IMR-90 (cell line): ENCODE results near the gene ABO. TPM values are rescaled to one million over a fixed set of nuclear protein-coding genes. Genes with fewer than 3 reads are reported as not detected.

Experiments used
- ATAC-seq: fragments of 200-7000 bp; cut with Tn5 transposase; 2 replicates; pipeline ENCODE4 v1.9.1; 2020; ENCODE audit warnings: low read depth, mild to moderate bottlenecking, moderate library complexity
- BruUV-seq: library from RNA; stranded (reverse); fragments of 400-500 nt; replicated peaks from 2 replicates; lab custom pipeline; 2021; lab: Mats Ljungman, UMichigan
- CTCF ChIA-PET: fragments of 300-600 bp; formaldehyde crosslinking; extraction: SDS; loops from one replicate; lab custom pipeline; 2021; ENCODE audit warnings: antibody characterized with exemption; lab: Yijun Ruan, JAX
- POLR2A ChIA-PET: fragments of 300-600 bp; sonication (Branson Sonifier 250); formaldehyde crosslinking; loops from one replicate; lab custom pipeline; 2022; ENCODE audit warnings: antibody characterized with exemption; ENCODE audit not compliant: unreplicated experiment; lab: Charles Lee
- DNase-seq: peaks from one replicate; pipeline ENCODE4 v3.0.0; 2013
- H2AFZ ChIP-seq: replicated peaks from 2 replicates; pipeline ENCODE3; 2013; ENCODE audit warnings: low read length, mild to moderate bottlenecking; ENCODE audit not compliant: poor library complexity
- H2AK5ac ChIP-seq: 2 replicates; pipeline ENCODE4 v1.6.1; 2013; ENCODE audit warnings: low read depth, low read length, inconsistent platforms
- H2AK9ac ChIP-seq: replicated peaks from 2 replicates; pipeline ENCODE3; 2013; ENCODE audit warnings: mild to moderate bottlenecking, low read depth, low read length, moderate library complexity; ENCODE audit not compliant: poor library complexity
- H2BK120ac ChIP-seq: 2 replicates; pipeline ENCODE4 v1.6.1; 2013; ENCODE audit warnings: low read depth, low read length, inconsistent platforms
- H2BK15ac ChIP-seq: 3 replicates; pipeline ENCODE4 v1.6.1; 2013; ENCODE audit warnings: low read depth, low read length, inconsistent platforms
- H2BK20ac ChIP-seq: 2 replicates; pipeline ENCODE4 v1.6.1; 2013; ENCODE audit warnings: low read depth, mild to moderate bottlenecking, inconsistent platforms, low read length, moderate library complexity
- H2BK5ac ChIP-seq: 2 replicates; pipeline ENCODE4 v1.6.1; 2013; ENCODE audit warnings: mild to moderate bottlenecking, low read depth, low read length, inconsistent platforms; ENCODE audit not compliant: poor library complexity, severe bottlenecking
- H3K14ac ChIP-seq: replicated peaks from 2 replicates; pipeline ENCODE4 v1.6.1; 2013; ENCODE audit warnings: low read depth, low read length, inconsistent platforms
- H3K18ac ChIP-seq: 2 replicates; pipeline ENCODE4 v1.6.1; 2013; ENCODE audit warnings: low read depth, low read length, control low read depth
- H3K23ac ChIP-seq: 2 replicates; pipeline ENCODE4 v1.6.1; 2013; ENCODE audit warnings: low read depth, low read length, inconsistent platforms
- H3K27ac ChIP-seq: 2 replicates; pipeline ENCODE4 v1.5.1; 2013; ENCODE audit warnings: mild to moderate bottlenecking, control low read depth, low read length; ENCODE audit not compliant: insufficient read depth
- H3K27me3 ChIP-seq: 2 replicates; pipeline ENCODE4 v1.6.1; 2013; ENCODE audit warnings: low read length; ENCODE audit not compliant: control insufficient read depth, insufficient read depth
- H3K36me3 ChIP-seq: 2 replicates; pipeline ENCODE4 v1.6.1; 2013; ENCODE audit warnings: low read length, mixed read lengths; ENCODE audit not compliant: control insufficient read depth, insufficient read depth
- H3K4ac ChIP-seq: 2 replicates; pipeline ENCODE4 v1.6.1; 2013; ENCODE audit warnings: low read depth, low read length, inconsistent platforms
- H3K4me1 ChIP-seq: 2 replicates; pipeline ENCODE4 v1.6.1; 2013; ENCODE audit warnings: low read length, mixed read lengths; ENCODE audit not compliant: control insufficient read depth, insufficient read depth
- H3K4me2 ChIP-seq: 2 replicates; pipeline ENCODE4 v1.6.1; 2013; ENCODE audit warnings: low read depth, mild to moderate bottlenecking, control low read depth, low read length, moderate library complexity
- H3K4me3 ChIP-seq: 2 replicates; pipeline ENCODE4 v1.5.1; 2013; ENCODE audit warnings: low read depth, mild to moderate bottlenecking, control low read depth, low read length, moderate library complexity; ENCODE audit not compliant: insufficient read depth
- H3K56ac ChIP-seq: 2 replicates; pipeline ENCODE4 v1.6.1; 2013; ENCODE audit warnings: low read length, inconsistent platforms; ENCODE audit not compliant: insufficient read depth; ENCODE audit errors: extremely low read depth
- H3K79me1 ChIP-seq, 2 experiments: 2 replicates each; pipeline ENCODE4 v1.6.1; 2013; ENCODE audit warnings: low read length in 2 of 2, inconsistent platforms in 1 of 2, low read depth in 1 of 2
- H3K9ac ChIP-seq: 2 replicates; pipeline ENCODE4 v1.6.1; 2013; ENCODE audit warnings: low read depth, low read length, control low read depth
- H3K9me1 ChIP-seq: 2 replicates; pipeline ENCODE4 v1.6.1; 2013; ENCODE audit warnings: low read length, inconsistent platforms; ENCODE audit not compliant: insufficient read depth
- H3K9me3 ChIP-seq: 2 replicates; pipeline ENCODE4 v1.6.1; 2013; ENCODE audit warnings: low read length; ENCODE audit not compliant: control insufficient read depth, insufficient read depth
- H4K20me1 ChIP-seq: 2 replicates; pipeline ENCODE4 v1.6.1; 2013; ENCODE audit warnings: low read length, inconsistent platforms; ENCODE audit not compliant: insufficient read depth
- H4K5ac ChIP-seq: 2 replicates; pipeline ENCODE4 v1.6.1; 2013; ENCODE audit warnings: mild to moderate bottlenecking, low read depth, low read length, control low read depth
- H4K8ac ChIP-seq, 2 experiments: 2 replicates each; pipeline ENCODE4 v1.6.1; 2013; ENCODE audit warnings: low read depth in 2 of 2, low read length in 2 of 2, control low read depth in 1 of 2, inconsistent platforms in 1 of 2
- H4K91ac ChIP-seq: 2 replicates; pipeline ENCODE4 v1.6.1; 2013; ENCODE audit warnings: low read depth, low read length, inconsistent platforms; ENCODE audit not compliant: insufficient read depth
- BHLHE40 ChIP-seq: fragments of 150-350 bp; IDR thresholded peaks from 2 replicates; pipeline ENCODE4 v1.6.1; 2016; ENCODE audit warnings: mild to moderate bottlenecking, low read depth, low read length
- CEBPB ChIP-seq: IDR thresholded peaks from 2 replicates; pipeline ENCODE4 v1.6.1; 2012; ENCODE audit warnings: low read depth, low read length, improper control_type of control experiment
- CHD1 ChIP-seq: IDR thresholded peaks from 2 replicates; pipeline ENCODE4 v1.6.1; 2012; ENCODE audit warnings: low read depth, low read length, improper control_type of control experiment
- FOS ChIP-seq: fragments of 150-350 bp; IDR thresholded peaks from 2 replicates; pipeline ENCODE4 v1.6.1; 2016; ENCODE audit warnings: low read depth, low read length
- MAFK ChIP-seq: IDR thresholded peaks from 2 replicates; pipeline ENCODE4 v1.6.1; 2012; ENCODE audit warnings: low read depth, low read length, improper control_type of control experiment
- MAZ ChIP-seq: IDR thresholded peaks from 2 replicates; pipeline ENCODE4 v1.6.1; 2012; ENCODE audit warnings: low read depth, mild to moderate bottlenecking, low read length, improper control_type of control experiment, moderate library complexity, borderline replicate concordance
- MXI1 ChIP-seq: IDR thresholded peaks from 2 replicates; pipeline ENCODE4 v1.6.1; 2012; ENCODE audit warnings: low read depth, mild to moderate bottlenecking, low read length, moderate library complexity, borderline replicate concordance
- NFE2L2 ChIP-seq: fragments of 150-350 bp; IDR thresholded peaks from 2 replicates; pipeline ENCODE4 v1.6.1; 2016; ENCODE audit warnings: low read depth, mild to moderate bottlenecking, low read length
- POLR2A ChIP-seq: IDR thresholded peaks from 2 replicates; pipeline ENCODE4 v1.6.1; 2012; ENCODE audit warnings: mild to moderate bottlenecking, low read depth, low read length
- RAD21 ChIP-seq: IDR thresholded peaks from 2 replicates; pipeline ENCODE4 v1.6.1; 2012; ENCODE audit warnings: low read length, improper control_type of control experiment
- RCOR1 ChIP-seq: IDR thresholded peaks from 2 replicates; pipeline ENCODE4 v1.6.1; 2012; ENCODE audit warnings: mild to moderate bottlenecking, low read length, improper control_type of control experiment; ENCODE audit not compliant: insufficient replicate concordance
- RFX5 ChIP-seq: IDR thresholded peaks from 2 replicates; pipeline ENCODE4 v1.8.0; 2012; ENCODE audit warnings: low read depth, mild to moderate bottlenecking, low read length, moderate library complexity
- SMC3 ChIP-seq: fragments of 150-350 bp; IDR thresholded peaks from 2 replicates; pipeline ENCODE4 v1.6.1; 2016; ENCODE audit warnings: low read depth, mild to moderate bottlenecking, antibody characterized with exemption, low read length, moderate library complexity
- WGBS, 2 experiments: methylation state at CpG; one replicate each; pipeline versions ENCODE4 v1.1.5 to v1.1.7; 2013; ENCODE audit warnings: missing lambda C conversion rate in 2 of 2; ENCODE audit not compliant: insufficient read length in 1 of 2; ENCODE audit errors: extremely low coverage in 2 of 2; 5-methylcytosine and 5-hydroxymethylcytosine counted together
- dilution Hi-C: fragments of 300-500 bp; cut with HindIII; formaldehyde crosslinking; loops from one replicate; pipeline ENCODE4 v1.14.3; 2018; ENCODE audit warnings: low sequenced_read_pairs; ENCODE audit not compliant: unreplicated experiment
- in situ Hi-C: fragments of 300-500 bp; cut with MboI; formaldehyde crosslinking; loops from 3 replicates; pipeline ENCODE4 v1.14.3; 2019; ENCODE audit warnings: low sequenced_read_pairs, inconsistent platforms, mixed read lengths
- intact Hi-C: fragments of 100-400 bp; cut with micrococcal nuclease; formaldehyde crosslinking; loops from 2 replicates; pipeline ENCODE4 v1.10.0; 2022
- polyA plus RNA-seq, 3 experiments: library from polyadenylated mRNA; depleted of rRNA; stranded (reverse); fragments of >200 nt; gene quantifications; 2 replicates each; pipeline ENCODE4 v1.2.3, GENCODE V29; 2012; ENCODE audit warnings: low replicate concordance in 1 of 3
- total RNA-seq: library from RNA; depleted of rRNA; stranded (reverse); fragments of >200 nt; gene quantifications from 2 replicates; pipeline ENCODE4 v1.2.3, GENCODE V29; 2012
- TF ChIP-seq, protein P1 (sequence below): fragments of 150-350 bp; IDR thresholded peaks from 2 replicates; pipeline ENCODE4 v1.6.1; 2016; ENCODE audit warnings: low read depth, mild to moderate bottlenecking, low read length, moderate library complexity, borderline replicate concordance
- TF ChIP-seq, protein P2 (sequence below): fragments of 150-350 bp; IDR thresholded peaks from 2 replicates; pipeline ENCODE4 v1.6.1; 2017; ENCODE audit warnings: mild to moderate bottlenecking, antibody characterized with exemption, low read length, low read depth

Gene ABO
- total and polyA plus RNA-seq, 2 of the 4 experiments (the other 2 are of a cell fraction) = not detected

DNA sequence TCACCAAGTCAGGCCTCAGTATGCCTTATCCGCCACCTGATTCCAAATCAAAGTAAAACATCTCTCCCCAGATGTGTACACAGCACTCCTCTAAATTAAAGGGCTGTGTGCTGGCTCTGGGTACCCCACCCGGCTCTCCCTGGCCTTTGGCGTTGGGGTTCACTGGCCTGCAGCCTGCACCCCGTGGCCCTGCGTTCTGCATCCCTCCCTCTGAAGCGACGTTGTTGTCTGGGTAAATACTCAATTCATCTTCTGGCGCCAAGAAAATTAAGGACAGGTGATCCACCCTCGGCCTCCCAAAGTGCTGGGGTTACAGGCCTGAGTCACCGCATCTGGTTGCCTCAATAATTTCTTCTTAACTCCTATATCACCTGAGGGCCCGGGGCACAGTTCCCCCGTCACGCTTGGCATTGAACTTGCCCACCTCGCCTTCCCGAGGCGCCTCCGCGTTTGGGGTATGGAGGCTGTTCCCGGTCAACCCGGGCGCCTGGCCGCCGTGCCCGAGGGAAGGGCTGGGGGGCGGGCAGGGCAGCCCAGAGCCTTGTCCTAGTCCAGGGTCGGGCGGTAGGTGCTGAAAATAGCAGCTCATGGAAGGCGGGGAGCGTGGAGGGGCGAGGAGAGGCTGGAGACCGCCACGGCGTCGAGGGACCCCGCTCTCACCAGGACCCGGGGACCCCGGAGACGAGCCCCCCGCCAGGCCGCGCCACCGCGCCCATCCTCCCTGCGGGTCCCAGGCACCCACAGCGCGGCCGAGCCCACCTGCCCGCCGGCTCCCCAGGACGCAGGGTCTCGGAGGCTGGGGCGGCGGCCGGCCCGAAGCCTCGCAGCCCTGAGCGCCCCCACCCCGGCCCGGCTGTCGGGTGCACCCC lies 531 bp downstream of the ABO start (continued):
- TF ChIP-seq SMC3 = no peak

DNA sequence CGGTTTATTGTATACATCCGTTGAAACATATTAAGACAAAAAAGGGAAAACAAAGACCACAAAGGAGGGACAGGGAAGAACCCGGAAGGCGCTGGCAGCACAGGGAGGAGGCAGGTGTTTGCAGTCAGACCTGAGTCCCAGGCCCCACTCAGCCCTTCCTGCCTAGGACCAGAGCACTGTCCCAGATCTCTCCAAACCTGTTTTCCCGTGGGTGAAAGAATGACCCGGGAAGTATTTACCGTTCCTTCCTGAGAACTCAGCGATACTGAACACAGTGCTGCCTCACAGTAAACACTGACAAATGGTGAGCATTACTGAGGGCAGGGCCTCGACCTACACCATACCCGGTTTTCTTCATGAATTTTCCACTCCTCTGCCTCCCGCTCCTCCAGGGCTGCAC lies 1.2 kb downstream of the ABO start:
- H3K23ac ChIP-seq = no peak overlapping the region
- H3K9me1 ChIP-seq = no peaks in the 10 kb centered on the region
- no peak overlapping the region for H3K18ac ChIP-seq
- H3K9ac ChIP-seq = no peak overlapping the region
- no peaks in the 10 kb centered on the region for H4K20me1 ChIP-seq
- H3K27me3 ChIP-seq = peaks cover 62% of the 10 kb centered on the region
- dilution Hi-C loops (no loop called here), intact Hi-C loops (no loop called here), in situ Hi-C loops (no loop called here)
- no peak overlapping the region for H3K56ac ChIP-seq
- H2AFZ ChIP-seq = no peak overlapping the region
- no peak overlapping the region for H2BK5ac ChIP-seq
- whole genome bisulfite sequencing, 2 experiments = 46% methylated on average over 2 of the region's 11 CpGs; no CpG with 5 or more reads in 1 of the 2 experiments
- H4K5ac ChIP-seq = no peak overlapping the region
- CTCF ChIA-PET = no interaction called here
- no peak overlapping the region for H4K91ac ChIP-seq
- TF ChIP-seq RAD21 = no peak
- no peak for TF ChIP-seq BHLHE40
- no peak for TF ChIP-seq FOS
- TF ChIP-seq MAZ = no peak
- TF ChIP-seq, protein P1, sequence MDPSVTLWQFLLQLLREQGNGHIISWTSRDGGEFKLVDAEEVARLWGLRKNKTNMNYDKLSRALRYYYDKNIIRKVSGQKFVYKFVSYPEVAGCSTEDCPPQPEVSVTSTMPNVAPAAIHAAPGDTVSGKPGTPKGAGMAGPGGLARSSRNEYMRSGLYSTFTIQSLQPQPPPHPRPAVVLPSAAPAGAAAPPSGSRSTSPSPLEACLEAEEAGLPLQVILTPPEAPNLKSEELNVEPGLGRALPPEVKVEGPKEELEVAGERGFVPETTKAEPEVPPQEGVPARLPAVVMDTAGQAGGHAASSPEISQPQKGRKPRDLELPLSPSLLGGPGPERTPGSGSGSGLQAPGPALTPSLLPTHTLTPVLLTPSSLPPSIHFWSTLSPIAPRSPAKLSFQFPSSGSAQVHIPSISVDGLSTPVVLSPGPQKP = no peak
- no peak for TF ChIP-seq MAFK
- TF ChIP-seq, protein P2, sequence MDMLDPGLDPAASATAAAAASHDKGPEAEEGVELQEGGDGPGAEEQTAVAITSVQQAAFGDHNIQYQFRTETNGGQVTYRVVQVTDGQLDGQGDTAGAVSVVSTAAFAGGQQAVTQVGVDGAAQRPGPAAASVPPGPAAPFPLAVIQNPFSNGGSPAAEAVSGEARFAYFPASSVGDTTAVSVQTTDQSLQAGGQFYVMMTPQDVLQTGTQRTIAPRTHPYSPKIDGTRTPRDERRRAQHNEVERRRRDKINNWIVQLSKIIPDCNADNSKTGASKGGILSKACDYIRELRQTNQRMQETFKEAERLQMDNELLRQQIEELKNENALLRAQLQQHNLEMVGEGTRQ = no peak
- no peak for TF ChIP-seq MXI1
- TF ChIP-seq RFX5 = no peak
- TF ChIP-seq NFE2L2 = no peak
- no peak for TF ChIP-seq CHD1
- TF ChIP-seq RCOR1 = no peak
- TF ChIP-seq POLR2A = no peak
- no peak for TF ChIP-seq SMC3
- TF ChIP-seq CEBPB = no peak
- H3K4me1 ChIP-seq = no peaks in the 10 kb centered on the region
- POLR2A ChIA-PET = no interaction called here
- H2AK9ac ChIP-seq = no peak overlapping the region
- no peak overlapping the region for H3K4me3 ChIP-seq
- no peak overlapping the region for H3K4ac ChIP-seq
- H3K4me2 ChIP-seq = no peak overlapping the region
- no peak overlapping the region for H3K27ac ChIP-seq
- no peak overlapping the region for H3K14ac ChIP-seq
- BruUV-seq = no TSS peak
- H2BK20ac ChIP-seq = no peak overlapping the region
- no peak overlapping the region for H2BK120ac ChIP-seq
- no peak overlapping the region for H4K8ac ChIP-seq
- no peak for DNase-seq
- H3K9me3 ChIP-seq = peaks cover 2% of the 10 kb centered on the region; the same call in 1 of the 2 replicates
- no peak for ATAC-seq
- no peak overlapping the region for H2AK5ac ChIP-seq
- no peak overlapping the region for H2BK15ac ChIP-seq
- H3K79me1 ChIP-seq = no peaks in the 10 kb centered on the region
- no peaks in the 10 kb centered on the region for H3K36me3 ChIP-seq
